Sigmoid colon (tissue), 4 donors: ENCODE results near the gene SDCCAG8.

ENCODE experiments used
- POLR2A ChIP-seq, 2 donors: fragments of 450-650 bp; IDR thresholded peaks; one replicate each; pipeline ENCODE4 v1.6.1; 2016; ENCODE audit warnings: antibody characterized with exemption in 2 of 2, mild to moderate bottlenecking in 2 of 2, moderate library complexity in 2 of 2
- POLR2AphosphoS5 ChIP-seq, 4 donors: sonication (generic); formaldehyde crosslinking; IDR thresholded peaks; one replicate each; pipeline ENCODE4 v1.6.1; 2017; ENCODE audit warnings: antibody characterized with exemption in 4 of 4
- TF ChIP-seq, protein P1 (sequence below), 4 experiments: fragments of 450-650 bp in 3 of 4; fragments of 200-600 bp in 1 of 4; IDR thresholded peaks; one replicate each; pipeline ENCODE4 v1.5.1; 2016 to 2019; ENCODE audit warnings: antibody characterized with exemption in 4 of 4, mild to moderate bottlenecking in 3 of 4, moderate library complexity in 2 of 4

DNA sequence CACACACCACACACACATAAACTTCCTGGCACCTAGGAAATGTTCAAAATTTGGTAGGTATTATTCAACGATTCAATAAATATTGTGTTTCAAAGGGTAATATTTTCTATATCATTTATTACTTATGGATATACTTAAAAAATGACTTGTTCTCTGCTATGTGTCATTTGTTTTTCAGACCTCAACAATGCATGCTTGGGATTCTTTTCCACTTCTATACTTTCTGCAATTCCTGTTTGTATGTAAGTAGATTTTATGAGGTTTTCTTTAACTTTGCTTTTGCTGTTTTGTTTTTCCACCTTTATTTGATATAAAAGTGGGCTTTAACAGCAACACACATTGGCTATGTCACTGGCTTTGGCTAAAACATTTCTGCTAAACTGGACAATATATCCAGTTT lies 4.3 kb upstream of the SDCCAG8 start:
- TF ChIP-seq, protein P1, sequence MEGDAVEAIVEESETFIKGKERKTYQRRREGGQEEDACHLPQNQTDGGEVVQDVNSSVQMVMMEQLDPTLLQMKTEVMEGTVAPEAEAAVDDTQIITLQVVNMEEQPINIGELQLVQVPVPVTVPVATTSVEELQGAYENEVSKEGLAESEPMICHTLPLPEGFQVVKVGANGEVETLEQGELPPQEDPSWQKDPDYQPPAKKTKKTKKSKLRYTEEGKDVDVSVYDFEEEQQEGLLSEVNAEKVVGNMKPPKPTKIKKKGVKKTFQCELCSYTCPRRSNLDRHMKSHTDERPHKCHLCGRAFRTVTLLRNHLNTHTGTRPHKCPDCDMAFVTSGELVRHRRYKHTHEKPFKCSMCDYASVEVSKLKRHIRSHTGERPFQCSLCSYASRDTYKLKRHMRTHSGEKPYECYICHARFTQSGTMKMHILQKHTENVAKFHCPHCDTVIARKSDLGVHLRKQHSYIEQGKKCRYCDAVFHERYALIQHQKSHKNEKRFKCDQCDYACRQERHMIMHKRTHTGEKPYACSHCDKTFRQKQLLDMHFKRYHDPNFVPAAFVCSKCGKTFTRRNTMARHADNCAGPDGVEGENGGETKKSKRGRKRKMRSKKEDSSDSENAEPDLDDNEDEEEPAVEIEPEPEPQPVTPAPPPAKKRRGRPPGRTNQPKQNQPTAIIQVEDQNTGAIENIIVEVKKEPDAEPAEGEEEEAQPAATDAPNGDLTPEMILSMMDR (IDR thresholded peaks at IDR 0.05), result no peak
- TF ChIP-seq POLR2A (IDR thresholded peaks at IDR 0.05) (no peak), POLR2AphosphoS5 (IDR thresholded peaks at IDR 0.05) (no peak)
